ENCODE data around the gene RGCC.

RGCC gene

DNA sequence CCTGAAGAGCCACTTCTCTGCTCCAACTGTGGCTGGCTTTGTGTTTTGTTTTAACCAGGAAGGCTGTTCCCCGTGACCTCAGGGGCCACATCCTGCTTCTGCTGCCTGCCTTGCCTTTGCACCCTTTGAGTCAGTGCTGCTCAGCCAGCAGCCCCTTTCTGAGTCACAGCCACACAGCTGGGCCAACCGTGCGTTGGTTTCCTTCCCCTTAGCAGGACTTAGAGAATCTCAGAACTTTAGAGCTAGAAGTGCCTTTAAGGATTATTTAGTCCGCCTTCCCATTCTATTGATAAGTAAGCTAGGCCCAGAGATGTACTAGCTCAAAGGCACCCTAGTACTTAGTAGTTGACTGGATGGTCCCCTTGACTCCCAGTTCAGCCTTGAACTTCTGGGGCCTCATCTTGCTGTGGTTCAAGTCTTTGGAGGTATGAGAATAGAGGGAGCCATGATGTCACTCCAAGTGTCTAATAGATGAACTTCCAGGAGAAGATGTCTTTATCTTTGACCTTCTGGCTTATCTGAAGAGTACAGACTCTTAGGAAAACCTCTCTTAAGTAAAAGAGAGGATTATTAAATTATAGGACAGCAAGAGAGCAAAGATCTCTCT, 8.0 kb downstream of the RGCC start:
- no peak overlapping the region for H3K9ac ChIP-seq (ENCODE audit: low read depth, low read length)
- no peaks in the 10 kb centered on the region for H3K4me1 ChIP-seq (ENCODE audit: control insufficient read depth, insufficient read depth, low read length)
- peaks cover 9% of the 10 kb centered on the region for H3K27me3 ChIP-seq (ENCODE audit: control insufficient read depth, insufficient read depth, low read length)
- H3K4me3 ChIP-seq (ENCODE audit: low read depth, low read length): no peak overlapping the region
- no peaks in the 10 kb centered on the region for H3K9me3 ChIP-seq (ENCODE audit: control insufficient read depth, insufficient read depth, low read length)
- no peaks in the 10 kb centered on the region for H3K36me3 ChIP-seq (ENCODE audit: control insufficient read depth, insufficient read depth, low read length)

DNA sequence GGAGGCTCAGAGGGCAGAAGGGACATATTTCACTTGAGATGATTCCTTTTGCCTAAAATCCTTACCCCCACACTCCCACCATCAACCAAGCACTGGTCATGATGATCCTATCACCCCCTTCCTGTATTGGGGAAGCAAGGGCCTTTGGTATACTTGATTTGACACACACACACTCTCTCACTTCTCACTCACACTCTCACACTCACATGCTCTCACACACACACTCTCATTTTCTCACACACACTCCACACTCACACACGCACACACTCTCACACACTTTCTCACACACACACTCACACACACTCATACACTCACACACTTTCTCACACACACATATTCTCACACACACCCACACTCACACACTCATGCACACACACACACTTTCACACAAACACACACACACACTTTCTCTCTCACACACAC, 8.6 kb downstream of the RGCC start:
- Histone ChIP-seq H3K27me3 (ENCODE audit: control insufficient read depth, insufficient read depth, low read length) (peaks cover 8% of the 10 kb centered on the region), H3K9ac (ENCODE audit: low read depth, low read length) (no peak overlapping the region), H3K9me3 (ENCODE audit: control insufficient read depth, insufficient read depth, low read length) (no peaks in the 10 kb centered on the region), H3K4me3 (ENCODE audit: low read depth, low read length) (no peak overlapping the region), H3K36me3 (ENCODE audit: control insufficient read depth, insufficient read depth, low read length) (no peaks in the 10 kb centered on the region), H3K4me1 (ENCODE audit: control insufficient read depth, insufficient read depth, low read length) (no peaks in the 10 kb centered on the region)

DNA sequence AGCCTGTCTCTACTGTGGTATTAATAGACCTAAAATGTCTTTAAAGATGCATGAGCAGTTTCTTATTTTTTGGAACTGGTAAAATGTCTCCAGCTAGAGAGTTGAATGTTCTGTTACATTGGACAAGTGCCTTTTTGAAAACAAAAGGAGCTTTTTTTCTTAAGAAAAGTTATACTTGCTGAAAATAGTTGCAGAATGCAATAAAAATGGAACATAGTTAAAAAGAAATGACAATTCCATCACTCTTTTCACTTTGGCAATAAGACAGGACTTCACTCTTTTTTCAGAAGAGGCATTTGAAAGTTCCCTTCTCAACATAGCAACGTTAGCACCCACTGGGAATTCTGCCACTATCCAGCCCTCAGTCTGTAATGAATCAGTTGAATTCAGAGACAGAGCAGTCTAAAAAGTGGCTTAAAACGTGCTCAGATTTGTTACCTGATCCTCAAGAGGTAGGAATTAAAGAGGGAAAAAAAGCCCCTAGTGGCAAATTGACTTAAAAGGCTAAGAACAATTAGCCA, 10.1 kb downstream of the RGCC start:
- Histone ChIP-seq H3K9ac (ENCODE audit: low read depth, low read length) (no peak overlapping the region), H3K27me3 (ENCODE audit: control insufficient read depth, insufficient read depth, low read length) (peaks cover 4% of the 10 kb centered on the region), H3K9me3 (ENCODE audit: control insufficient read depth, insufficient read depth, low read length) (no peaks in the 10 kb centered on the region), H3K4me1 (ENCODE audit: control insufficient read depth, insufficient read depth, low read length) (no peaks in the 10 kb centered on the region), H3K36me3 (ENCODE audit: control insufficient read depth, insufficient read depth, low read length) (no peaks in the 10 kb centered on the region), H3K4me3 (ENCODE audit: low read depth, low read length) (no peak overlapping the region)

DNA sequence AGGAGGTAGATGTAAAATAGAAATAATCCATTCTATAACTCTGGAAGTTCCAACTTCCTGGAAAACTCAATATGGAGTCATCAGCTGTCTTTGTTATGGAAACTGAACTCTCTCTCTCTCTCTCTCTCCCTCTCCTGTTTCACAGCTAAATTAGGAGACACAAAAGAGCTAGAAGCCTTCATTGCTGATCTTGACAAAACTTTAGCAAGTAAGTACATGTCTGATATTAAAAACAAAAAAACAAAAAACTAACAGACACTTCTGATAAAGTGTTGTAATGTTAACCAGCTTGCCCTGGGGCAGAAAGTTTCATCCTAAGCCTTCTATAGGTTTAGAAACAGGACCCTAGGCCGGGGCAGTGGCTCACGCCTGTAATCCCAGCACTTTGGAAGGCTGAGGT, 11.3 kb downstream of the RGCC start:
- H3K4me3 ChIP-seq (ENCODE audit: low read depth, low read length): no peak overlapping the region
- H3K9me3 ChIP-seq (ENCODE audit: control insufficient read depth, insufficient read depth, low read length): no peaks in the 10 kb centered on the region
- H3K27me3 ChIP-seq (ENCODE audit: control insufficient read depth, insufficient read depth, low read length): no peaks in the 10 kb centered on the region
- no peak overlapping the region for H3K9ac ChIP-seq (ENCODE audit: low read depth, low read length)
- no peaks in the 10 kb centered on the region for H3K4me1 ChIP-seq (ENCODE audit: control insufficient read depth, insufficient read depth, low read length)
- no peaks in the 10 kb centered on the region for H3K36me3 ChIP-seq (ENCODE audit: control insufficient read depth, insufficient read depth, low read length)

DNA sequence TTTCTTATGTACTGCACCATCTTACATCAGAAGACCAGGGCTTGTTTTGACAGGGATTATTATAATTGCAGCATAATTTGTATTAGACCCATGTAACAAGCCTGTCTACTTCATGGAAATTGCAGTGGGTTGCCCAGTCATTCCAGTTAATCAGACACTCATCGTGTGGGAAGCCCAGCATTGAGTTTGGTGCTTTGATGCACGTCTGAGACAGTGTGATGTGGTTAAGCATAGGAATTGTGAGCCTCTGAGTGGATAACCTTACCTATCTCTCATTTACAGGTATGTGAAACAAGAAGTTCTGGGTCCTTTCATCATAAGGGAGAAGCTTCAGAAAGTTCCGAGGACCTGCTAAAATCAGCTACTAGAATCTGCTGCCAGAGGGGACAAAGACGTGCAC, 12.8 kb downstream of the RGCC start:
- Histone ChIP-seq H3K4me3 (ENCODE audit: low read depth, low read length) (no peak overlapping the region), H3K9ac (ENCODE audit: low read depth, low read length) (no peak overlapping the region), H3K27me3 (ENCODE audit: control insufficient read depth, insufficient read depth, low read length) (no peaks in the 10 kb centered on the region), H3K4me1 (ENCODE audit: control insufficient read depth, insufficient read depth, low read length) (no peaks in the 10 kb centered on the region), H3K36me3 (ENCODE audit: control insufficient read depth, insufficient read depth, low read length) (no peaks in the 10 kb centered on the region), H3K9me3 (ENCODE audit: control insufficient read depth, insufficient read depth, low read length) (no peaks in the 10 kb centered on the region)

DNA sequence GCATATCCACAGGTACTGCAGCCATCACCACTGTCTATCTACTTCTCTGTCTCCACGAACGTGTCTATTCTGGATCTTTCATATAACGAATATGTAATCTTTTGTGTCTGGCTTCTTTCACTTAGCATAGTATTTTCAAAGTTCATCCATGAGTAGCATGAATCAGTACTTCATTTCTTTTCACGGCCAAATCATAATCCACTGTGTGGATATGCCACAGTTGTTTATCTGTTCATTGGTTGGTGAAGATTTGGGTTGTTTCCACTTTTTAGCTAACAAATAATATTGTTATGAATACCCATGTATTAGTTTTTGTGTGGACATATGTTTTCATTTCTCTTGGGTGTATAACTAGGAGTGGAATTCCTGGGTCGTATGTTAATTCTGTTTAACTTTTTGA, 14.4 kb downstream of the RGCC start:
- Histone ChIP-seq H3K9me3 (ENCODE audit: control insufficient read depth, insufficient read depth, low read length) (no peaks in the 10 kb centered on the region), H3K36me3 (ENCODE audit: control insufficient read depth, insufficient read depth, low read length) (no peaks in the 10 kb centered on the region), H3K27me3 (ENCODE audit: control insufficient read depth, insufficient read depth, low read length) (no peaks in the 10 kb centered on the region), H3K4me1 (ENCODE audit: control insufficient read depth, insufficient read depth, low read length) (no peaks in the 10 kb centered on the region), H3K4me3 (ENCODE audit: low read depth, low read length) (no peak overlapping the region), H3K9ac (ENCODE audit: low read depth, low read length) (no peak overlapping the region)

DNA sequence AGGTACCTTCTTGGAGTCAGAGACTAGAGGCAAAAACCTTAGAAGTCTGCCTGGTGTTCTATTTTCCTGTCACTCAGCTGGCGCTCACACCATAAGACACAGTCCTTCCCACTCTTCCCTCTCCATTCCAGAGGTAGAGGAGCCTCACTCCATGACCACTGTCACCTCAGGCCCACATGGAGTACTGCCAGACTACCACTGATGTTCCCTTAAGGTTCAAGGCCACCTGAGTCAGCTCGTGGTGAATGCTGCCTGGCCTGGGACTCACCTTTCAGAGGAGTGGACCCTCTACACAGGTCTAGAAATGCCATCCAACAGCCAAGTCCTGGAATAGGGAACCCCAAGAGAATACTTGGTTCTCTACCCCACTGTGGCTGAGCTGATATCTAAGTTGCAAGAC, 29.9 kb downstream of the RGCC start:
- Histone ChIP-seq H3K4me3 (ENCODE audit: low read depth, low read length) (no peak overlapping the region), H3K9ac (ENCODE audit: low read depth, low read length) (no peak overlapping the region), H3K27me3 (ENCODE audit: control insufficient read depth, insufficient read depth, low read length) (no peaks in the 10 kb centered on the region), H3K9me3 (ENCODE audit: control insufficient read depth, insufficient read depth, low read length) (no peaks in the 10 kb centered on the region), H3K36me3 (ENCODE audit: control insufficient read depth, insufficient read depth, low read length) (no peaks in the 10 kb centered on the region), H3K4me1 (ENCODE audit: control insufficient read depth, insufficient read depth, low read length) (no peaks in the 10 kb centered on the region)

DNA sequence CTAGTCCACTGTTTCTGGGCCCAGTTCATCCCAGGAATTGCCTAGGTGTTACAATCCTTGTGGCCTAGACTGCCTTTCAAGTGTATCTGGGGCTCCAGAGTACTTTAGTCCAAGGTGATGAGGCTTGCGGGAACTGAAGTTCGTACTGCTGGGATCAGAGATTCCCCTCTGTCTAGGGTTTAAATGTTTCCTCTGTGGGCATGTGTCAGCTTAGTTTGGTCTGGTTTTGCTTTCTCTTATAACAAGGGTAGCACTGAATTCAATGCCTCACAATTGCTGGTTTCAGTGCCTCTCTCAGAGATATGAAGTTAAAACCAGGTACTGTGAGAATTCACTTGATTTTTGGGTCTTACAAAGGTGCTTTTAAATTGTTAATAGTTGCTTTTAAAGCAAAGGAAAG, 30.8 kb downstream of the RGCC start:
- no peak overlapping the region for H3K9ac ChIP-seq (ENCODE audit: low read depth, low read length)
- H3K27me3 ChIP-seq (ENCODE audit: control insufficient read depth, insufficient read depth, low read length): no peaks in the 10 kb centered on the region
- H3K4me1 ChIP-seq (ENCODE audit: control insufficient read depth, insufficient read depth, low read length): no peaks in the 10 kb centered on the region
- no peak overlapping the region for H3K4me3 ChIP-seq (ENCODE audit: low read depth, low read length)
- H3K36me3 ChIP-seq (ENCODE audit: control insufficient read depth, insufficient read depth, low read length): no peaks in the 10 kb centered on the region
- no peaks in the 10 kb centered on the region for H3K9me3 ChIP-seq (ENCODE audit: control insufficient read depth, insufficient read depth, low read length)

DNA sequence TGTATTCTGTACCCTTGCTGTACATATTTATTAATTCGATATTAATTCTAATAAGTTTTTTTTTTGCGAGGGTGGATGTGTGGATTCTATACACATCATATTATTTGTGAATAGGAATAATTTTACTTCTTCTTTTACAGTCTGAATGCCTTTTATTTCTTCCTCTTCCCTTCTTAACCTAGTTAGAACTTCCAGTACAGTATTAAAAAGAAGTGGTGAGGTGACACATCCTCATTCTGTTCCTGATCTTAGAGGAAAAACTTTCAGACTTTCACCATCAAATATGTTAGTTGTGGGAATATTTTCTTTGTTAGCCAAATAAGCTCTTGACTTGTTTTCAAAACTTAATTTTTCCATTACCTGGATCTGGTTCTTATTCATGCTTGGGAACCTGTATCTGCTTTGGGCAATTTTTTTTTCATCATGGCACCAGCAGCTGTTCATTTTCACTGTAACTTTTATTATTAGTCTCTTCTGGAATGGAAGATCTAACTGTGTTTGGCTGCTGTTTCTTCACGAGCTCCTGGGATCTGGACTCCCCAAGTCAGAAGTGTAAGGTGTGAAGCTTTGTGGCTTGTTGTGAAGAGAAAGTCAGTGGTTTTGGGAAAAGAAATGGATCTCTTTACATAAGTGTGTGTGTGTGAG, 33.1 kb downstream of the RGCC start:
- no peak overlapping the region for H3K9ac ChIP-seq (ENCODE audit: low read depth, low read length)
- H3K36me3 ChIP-seq (ENCODE audit: control insufficient read depth, insufficient read depth, low read length): no peaks in the 10 kb centered on the region
- no peaks in the 10 kb centered on the region for H3K9me3 ChIP-seq (ENCODE audit: control insufficient read depth, insufficient read depth, low read length)
- no peak overlapping the region for H3K4me3 ChIP-seq (ENCODE audit: low read depth, low read length)
- H3K4me1 ChIP-seq (ENCODE audit: control insufficient read depth, insufficient read depth, low read length): no peaks in the 10 kb centered on the region
- no peaks in the 10 kb centered on the region for H3K27me3 ChIP-seq (ENCODE audit: control insufficient read depth, insufficient read depth, low read length)

DNA sequence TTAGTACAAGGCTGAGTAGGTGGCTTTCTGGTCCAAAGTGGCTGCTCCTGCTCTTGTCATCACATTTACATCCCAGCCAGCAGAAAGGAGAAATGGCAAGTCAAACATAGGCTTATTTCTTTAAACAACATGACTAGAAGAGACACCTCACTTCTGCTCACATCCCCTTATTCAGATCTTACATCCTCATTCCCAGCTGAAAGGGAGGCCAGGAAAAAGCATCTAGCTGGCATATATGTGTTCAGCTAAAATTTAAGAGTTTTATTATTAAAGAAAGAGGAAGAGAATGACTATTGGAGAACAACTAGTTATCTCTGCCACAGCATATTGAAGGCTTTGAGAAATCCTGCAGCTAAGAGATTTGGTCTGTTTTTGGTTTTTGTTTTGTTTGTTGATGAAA, 34.1 kb downstream of the RGCC start:
- Histone ChIP-seq H3K9me3 (ENCODE audit: control insufficient read depth, insufficient read depth, low read length) (no peaks in the 10 kb centered on the region), H3K9ac (ENCODE audit: low read depth, low read length) (no peak overlapping the region), H3K4me3 (ENCODE audit: low read depth, low read length) (no peak overlapping the region), H3K36me3 (ENCODE audit: control insufficient read depth, insufficient read depth, low read length) (no peaks in the 10 kb centered on the region), H3K27me3 (ENCODE audit: control insufficient read depth, insufficient read depth, low read length) (no peaks in the 10 kb centered on the region), H3K4me1 (ENCODE audit: control insufficient read depth, insufficient read depth, low read length) (no peaks in the 10 kb centered on the region)

GRCh38 chr13:41492432-41493260, 35.3 kb downstream of the RGCC start:
- H3K4me1 ChIP-seq (ENCODE audit: control insufficient read depth, insufficient read depth, low read length): no peaks in the 10 kb centered on the region
- H3K4me3 ChIP-seq (ENCODE audit: low read depth, low read length): no peak overlapping the region
- H3K9ac ChIP-seq (ENCODE audit: low read depth, low read length): no peak overlapping the region

GRCh38 chr13:41494202-41494601, 36.9 kb downstream of the RGCC start:
- no peak overlapping the region for H3K9ac ChIP-seq (ENCODE audit: low read depth, low read length)
- H3K9me3 ChIP-seq (ENCODE audit: control insufficient read depth, insufficient read depth, low read length): no peaks in the 10 kb centered on the region
- no peaks in the 10 kb centered on the region for H3K36me3 ChIP-seq (ENCODE audit: control insufficient read depth, insufficient read depth, low read length)
- H3K27me3 ChIP-seq (ENCODE audit: control insufficient read depth, insufficient read depth, low read length): no peaks in the 10 kb centered on the region
- no peak overlapping the region for H3K4me3 ChIP-seq (ENCODE audit: low read depth, low read length)
- H3K4me1 ChIP-seq (ENCODE audit: control insufficient read depth, insufficient read depth, low read length): no peaks in the 10 kb centered on the region

More at GRCh38 chr13:41492432-41493260, 35.3 kb downstream of the RGCC start:
- Histone ChIP-seq H3K36me3 (ENCODE audit: control insufficient read depth, insufficient read depth, low read length) (no peaks in the 10 kb centered on the region), H3K27me3 (ENCODE audit: control insufficient read depth, insufficient read depth, low read length) (no peaks in the 10 kb centered on the region), H3K9me3 (ENCODE audit: control insufficient read depth, insufficient read depth, low read length) (no peaks in the 10 kb centered on the region)
